AG08396 (cell line): ENCODE data around the gene SPCS3.
A peak's percentile ranks its signal among the peaks of the same experiment; 100 is the strongest.
"Not testable (repeated sequence)": the region's sequence is repeated elsewhere in the genome, so short reads cannot be mapped to it uniquely, and the experiment has no call there.

Experiments used
- DNase-seq: peaks from one replicate; pipeline ENCODE4 v3.0.0; 2012; ENCODE audit warnings: low spot score, mixed read lengths

SPCS3 gene

DNA sequence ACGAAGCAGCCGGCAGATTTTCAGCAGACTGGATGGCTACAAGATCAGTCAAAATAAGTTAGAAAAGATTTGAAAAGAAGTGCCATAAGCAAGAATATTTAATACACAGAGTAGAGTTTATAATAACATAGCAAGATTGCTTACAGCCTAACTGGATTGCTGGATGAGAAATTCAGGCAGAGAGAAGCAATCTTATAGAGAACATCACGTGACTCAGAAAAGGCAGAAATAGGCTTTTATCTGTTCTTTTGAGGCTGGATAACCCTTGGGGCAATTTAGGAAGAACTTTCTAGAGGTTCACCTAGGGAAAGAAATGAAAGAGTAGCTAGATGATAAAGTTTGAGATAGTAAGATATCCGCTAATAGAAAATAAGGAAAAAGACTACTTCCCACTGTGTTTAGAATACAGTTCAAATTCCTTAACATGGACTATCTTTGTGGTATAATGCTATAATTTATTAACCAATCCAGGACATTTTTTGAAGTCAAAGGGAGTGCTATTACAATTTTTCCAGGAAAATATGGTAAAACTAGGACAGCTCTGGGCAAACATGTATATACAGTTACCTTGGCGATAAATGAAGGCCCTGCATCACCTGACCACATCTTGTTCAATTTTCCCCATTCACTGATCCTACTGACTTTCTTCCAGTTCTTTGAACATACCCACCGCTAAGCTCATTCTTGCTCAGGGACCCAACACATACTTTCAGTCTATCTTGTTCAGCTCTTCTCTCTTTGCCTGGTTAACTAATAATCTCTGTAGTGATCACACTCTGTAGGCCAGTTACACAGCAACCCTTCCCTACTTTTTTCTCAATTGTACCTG is 12.7 kb upstream of the SPCS3 start:
- no peak for DNase-seq

GRCh38 chr4:176307666-176307930 is 12.2 kb upstream of the SPCS3 start:
- DNase-seq = no peak

DNA sequence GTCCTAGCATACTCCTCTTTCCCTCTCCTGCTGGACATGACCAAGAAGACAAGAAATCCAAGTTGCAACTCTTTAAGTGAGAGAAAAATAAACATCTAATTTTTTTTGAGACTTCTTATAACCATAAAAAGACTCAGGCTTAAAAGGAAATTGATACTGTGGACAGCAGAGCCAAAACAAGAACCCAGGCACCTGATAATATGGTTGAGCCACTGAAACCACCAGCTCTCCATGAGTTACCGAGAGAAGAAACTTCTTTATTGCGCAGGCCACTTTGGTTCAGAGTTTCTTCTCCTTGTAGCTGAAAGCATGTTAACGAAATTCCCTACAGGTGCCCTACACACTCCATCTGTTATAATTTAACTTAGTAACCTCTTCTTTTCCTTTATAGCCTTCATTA is 11.3 kb upstream of the SPCS3 start:
- DNase-seq = no peak

- no peak for DNase-seq
These were observed 10.7 kb upstream of the SPCS3 start for GRCh38 chr4:176309046-176309445.

DNA sequence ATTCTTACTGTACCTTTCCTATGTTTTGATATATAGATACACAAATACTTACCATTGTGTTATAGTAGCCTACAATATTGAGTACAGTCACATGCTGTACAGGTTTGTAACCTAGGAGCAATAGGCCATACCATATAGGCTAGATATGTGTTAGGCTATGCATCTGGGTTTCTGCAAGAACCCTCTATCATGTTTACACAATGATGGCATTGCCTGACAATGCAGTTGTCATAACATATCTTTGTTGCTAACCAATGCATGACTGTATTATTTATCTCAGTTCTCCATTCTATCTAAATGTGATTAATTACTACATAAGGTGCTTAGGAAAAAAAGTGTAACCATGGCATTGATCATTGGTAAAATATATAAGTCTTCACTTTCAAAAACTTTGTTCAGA is 10.0 kb upstream of the SPCS3 start:
- no peak for DNase-seq

GRCh38 chr4:176313596-176314336 is 6.0 kb upstream of the SPCS3 start:
- no peak for DNase-seq

DNA sequence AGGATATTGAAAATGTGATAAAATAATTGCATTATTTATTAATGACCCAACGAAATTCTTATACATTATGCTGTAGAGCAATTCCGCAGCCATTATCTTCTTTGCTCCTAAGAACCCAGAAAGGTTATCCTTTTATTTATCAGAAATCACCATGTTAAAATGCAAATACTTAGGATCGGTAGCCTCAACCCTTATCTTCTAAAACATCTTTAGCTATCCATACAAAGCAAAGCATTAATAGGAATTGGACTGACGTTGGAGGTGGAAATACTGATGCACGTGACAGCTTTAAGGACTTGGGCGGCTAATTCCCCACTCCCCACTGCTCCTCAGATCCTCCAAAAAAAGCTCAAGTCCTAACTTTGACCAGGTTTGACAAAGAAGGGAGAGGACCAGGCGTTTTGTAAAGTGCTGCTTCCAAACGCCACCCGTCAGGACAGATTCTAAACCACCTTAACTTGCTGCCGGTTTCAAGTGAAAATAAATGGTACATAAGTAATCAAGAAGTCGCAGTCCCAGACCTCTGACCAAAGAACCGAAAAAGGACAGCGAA is 539 bp upstream of the SPCS3 start:
- DNase-seq = no peak

GRCh38 chr4:176320340-176320975 is 692 bp downstream of the SPCS3 start:
- peak; percentile 90 for DNase-seq

DNA sequence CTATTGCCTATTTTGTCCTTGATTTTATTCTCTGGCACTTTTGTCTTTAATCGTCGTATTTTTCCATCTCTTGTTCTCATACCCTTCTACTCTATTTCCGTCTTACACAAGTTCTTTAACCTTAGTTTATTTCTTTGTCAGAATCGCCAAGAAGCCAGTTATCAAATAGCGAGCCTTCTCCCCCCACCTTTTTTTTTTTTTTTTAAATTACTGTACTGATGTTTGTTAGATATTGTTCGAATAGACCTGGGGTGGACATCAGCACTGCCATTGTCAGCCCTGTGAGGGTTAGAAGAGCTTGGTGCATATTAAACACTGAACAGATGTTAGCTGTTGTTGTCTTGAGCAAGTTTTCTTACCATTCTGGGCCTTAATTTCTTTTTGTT is 1.2 kb downstream of the SPCS3 start:
- peak; percentile 8 for DNase-seq

DNA sequence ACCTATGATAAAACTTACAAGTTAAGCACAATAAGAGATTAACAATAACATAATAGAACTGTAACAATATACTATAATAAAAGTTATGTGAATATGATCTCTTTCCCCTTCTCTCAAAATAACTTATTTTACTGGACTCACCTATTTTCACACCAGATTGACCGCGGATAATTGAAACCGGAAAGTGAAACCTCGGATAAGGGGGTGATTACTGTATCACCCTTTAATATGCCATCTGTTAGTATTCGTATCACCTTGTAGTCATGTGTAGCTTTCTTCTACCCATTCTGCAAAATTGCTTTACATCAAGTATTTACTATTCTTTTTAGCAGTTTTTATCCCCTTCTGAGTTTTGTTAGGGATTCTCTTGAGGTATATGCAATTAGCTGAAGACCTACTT is 1.8 kb downstream of the SPCS3 start:
- no peak for DNase-seq

GRCh38 chr4:176323511-176324160 is 3.9 kb downstream of the SPCS3 start:
- DNase-seq = no peak

DNA sequence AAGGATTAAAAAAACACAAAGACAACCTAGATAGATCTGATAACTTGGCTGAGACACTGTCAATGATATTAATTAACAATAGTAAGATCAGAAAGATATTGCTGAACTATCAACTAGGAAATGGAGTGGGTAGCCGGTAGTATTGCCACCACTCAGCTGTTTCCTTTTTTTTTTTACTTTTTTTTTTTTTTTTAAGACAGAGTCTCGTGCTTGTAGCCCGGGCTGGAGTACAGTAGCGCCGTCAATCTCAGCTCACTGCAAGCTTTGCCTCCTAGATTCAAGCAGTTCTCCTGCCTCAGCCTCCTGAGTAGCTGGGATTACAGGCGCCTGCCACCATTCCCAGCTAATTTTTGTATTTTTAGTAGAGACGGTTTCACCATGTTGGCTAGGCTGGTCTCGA is 5.1 kb downstream of the SPCS3 start:
- DNase-seq = not testable (repeated sequence)

DNA sequence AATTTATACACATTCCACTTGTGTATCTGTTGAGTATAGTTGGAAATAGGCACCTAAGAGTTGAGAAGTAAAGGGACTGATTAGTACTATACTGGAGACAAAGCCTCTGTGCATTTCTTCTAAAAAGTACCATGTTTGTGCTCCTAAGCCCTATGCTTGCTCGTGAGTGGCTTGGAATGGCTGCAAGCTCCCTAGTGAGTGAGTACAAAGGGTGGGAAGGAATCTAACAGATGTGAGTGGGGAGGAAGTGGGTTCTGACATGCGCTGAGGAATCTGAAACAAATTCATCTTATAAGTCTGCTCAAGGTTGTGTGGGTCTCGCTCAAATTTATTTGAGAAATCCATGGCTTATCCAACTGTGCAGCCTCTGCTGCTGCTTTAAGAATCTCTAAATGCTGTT is 13.3 kb downstream of the SPCS3 start:
- DNase-seq = no peak

- DNase-seq = no peak
These were observed 14.3 kb downstream of the SPCS3 start for GRCh38 chr4:176334066-176334465.

DNA sequence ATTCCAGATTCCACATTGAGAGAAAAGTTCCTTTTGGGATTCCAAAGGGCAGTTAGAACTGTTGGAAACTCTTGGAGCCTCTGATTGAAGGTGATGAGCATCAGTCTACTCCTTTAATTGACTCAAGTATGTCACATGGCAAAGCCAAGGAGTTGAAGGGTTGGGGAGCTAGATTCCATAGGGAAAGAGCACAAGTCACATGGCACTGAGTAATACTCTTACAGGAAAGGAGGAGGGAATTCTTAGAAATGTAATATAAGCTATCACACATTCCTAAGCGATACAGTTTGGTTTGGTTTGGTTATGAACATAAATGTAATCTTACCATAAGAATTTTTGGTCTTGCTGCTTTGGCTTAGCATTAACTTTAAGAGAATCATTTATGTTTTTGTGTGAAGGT is 15.7 kb downstream of the SPCS3 start:
- DNase-seq = peak; percentile 14

- no peak for DNase-seq
These were observed 20.4 kb downstream of the SPCS3 start for GRCh38 chr4:176339936-176340761.

DNA sequence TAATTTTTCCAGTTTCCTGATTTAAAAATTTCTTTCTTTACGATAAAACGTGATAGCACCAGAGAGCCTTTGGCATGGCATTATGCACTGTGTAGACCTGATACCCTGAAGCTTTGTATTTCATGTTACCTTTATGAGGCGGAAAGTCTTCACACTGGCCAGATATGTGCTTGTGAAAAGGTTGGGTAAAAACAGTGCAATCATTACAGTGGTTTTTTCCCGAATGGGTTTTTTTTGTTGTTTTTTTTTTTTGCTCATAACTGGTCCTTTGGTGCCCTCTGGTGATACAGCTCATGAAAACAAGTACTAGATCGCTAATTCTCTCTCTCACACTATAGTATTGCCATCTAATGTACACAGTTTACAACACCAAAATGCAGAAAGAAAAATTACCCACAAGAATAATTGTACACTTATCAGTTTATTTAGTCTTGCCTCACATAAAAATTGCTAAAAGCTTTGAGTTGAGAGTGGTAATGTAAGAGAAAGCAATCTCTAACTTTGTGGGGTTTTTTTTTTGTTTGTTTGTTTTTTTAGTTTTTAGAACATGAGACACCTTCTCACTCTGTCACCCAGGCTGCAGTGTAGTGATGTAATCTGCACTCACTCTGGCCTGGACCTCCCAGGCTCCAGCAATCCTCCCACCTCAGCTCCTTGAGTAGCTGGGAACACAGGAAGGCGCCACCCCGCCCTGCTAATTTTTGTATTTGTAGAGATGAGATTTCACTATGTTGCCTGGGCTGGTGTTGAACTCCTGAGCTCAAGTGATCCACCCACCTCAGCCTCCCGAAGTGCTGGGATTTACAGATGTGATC is 21.3 kb downstream of the SPCS3 start:
- DNase-seq = peak; percentile 39

- no peak for DNase-seq
These were observed 22.6 kb downstream of the SPCS3 start for GRCh38 chr4:176342384-176342783.

DNA sequence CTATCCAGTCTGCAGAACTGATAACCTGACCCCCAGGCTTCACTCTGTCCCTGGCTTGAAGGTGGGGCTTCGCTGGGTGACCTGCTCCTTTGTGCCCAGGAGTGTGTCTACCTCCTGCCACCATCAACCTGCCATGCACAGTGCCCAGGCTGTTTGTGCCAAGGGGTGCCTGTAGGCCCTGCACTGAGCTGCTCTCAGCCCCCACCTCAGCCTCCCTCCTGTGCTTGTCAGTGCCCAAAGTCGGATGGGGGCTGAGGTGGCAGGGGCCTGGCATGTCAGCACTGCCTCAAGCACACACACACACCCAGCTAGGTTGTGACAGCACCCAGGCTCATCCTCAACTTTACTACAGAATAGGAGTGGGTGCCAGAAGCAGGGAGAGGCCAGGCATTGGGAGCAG is 23.5 kb downstream of the SPCS3 start:
- no peak for DNase-seq

DNA sequence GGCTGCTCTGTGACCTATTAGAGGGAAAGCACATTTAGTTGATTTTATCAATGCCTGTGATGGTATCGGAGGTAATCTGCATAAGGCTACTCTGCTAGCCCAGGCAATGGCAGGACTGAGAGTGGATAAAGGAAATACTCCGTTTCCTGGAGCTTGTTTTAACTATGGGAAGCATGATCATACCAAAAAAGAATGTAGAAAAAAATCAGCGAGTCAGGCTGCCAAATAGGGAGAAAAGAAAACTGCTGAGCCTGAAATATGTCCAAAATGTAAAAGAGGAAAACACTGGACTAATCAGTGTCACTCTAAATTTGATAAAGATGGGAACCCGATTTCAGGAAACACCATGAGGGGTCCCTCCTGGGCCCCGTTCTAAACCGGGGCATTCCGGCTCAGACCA is 25.6 kb downstream of the SPCS3 start:
- DNase-seq = not testable (repeated sequence)

DNA sequence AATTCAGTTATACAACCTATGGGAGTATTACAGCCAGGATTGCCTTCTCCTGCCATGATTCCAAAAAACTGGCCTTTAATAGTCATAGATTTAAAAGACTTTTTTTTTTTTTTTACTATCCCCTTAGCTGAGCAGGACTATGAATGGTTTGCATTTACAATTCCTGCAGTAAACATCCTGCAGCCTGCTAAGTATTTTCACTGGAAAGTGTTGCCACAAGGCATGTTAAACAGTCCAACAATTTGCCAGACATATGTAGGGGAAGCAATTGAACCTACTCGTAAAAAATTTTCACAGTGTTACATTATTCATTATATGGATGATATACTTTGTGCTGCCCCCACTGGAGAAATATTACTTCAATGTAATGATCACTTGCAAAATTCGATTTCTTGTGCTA is 27.1 kb downstream of the SPCS3 start:
- DNase-seq = not testable (repeated sequence)
